Fibroblast of lung (primary cell): ENCODE data around the gene CABP4. TPM values are rescaled to one million over a fixed set of nuclear protein-coding genes. Genes with fewer than 3 reads are reported as not detected.

ENCODE experiments used
- DNase-seq, 2 donors: peaks; one replicate each; pipeline versions ENCODE4 v3.0.0 to v3.0.0-alpha.2; 2010; ENCODE audit warnings: low read depth in 2 of 2
- H2AFZ ChIP-seq: 2 replicates; pipeline ENCODE4 v1.5.1; 2012; ENCODE audit warnings: low read length, control low read depth, inconsistent platforms
- H3K27ac ChIP-seq: 2 replicates; pipeline ENCODE4 v1.5.1; 2011; ENCODE audit warnings: low read length, control low read depth; ENCODE audit not compliant: insufficient read depth
- H3K27me3 ChIP-seq: 2 replicates; pipeline ENCODE4 v1.5.1; 2011; ENCODE audit warnings: mild to moderate bottlenecking, low read length; ENCODE audit not compliant: control insufficient read depth, insufficient read depth
- H3K36me3 ChIP-seq: 2 replicates; pipeline ENCODE4 v1.5.1; 2011; ENCODE audit warnings: low read length; ENCODE audit not compliant: control insufficient read depth, insufficient read depth
- H3K4me1 ChIP-seq: 2 replicates; pipeline ENCODE4 v1.5.1; 2011; ENCODE audit warnings: low read length; ENCODE audit not compliant: control insufficient read depth, insufficient read depth; ENCODE audit errors: extremely low read depth
- H3K4me2 ChIP-seq: 2 replicates; pipeline ENCODE4 v1.5.1; 2011; ENCODE audit warnings: low read length, control low read depth; ENCODE audit not compliant: insufficient read depth; ENCODE audit errors: extremely low read depth
- H3K4me3 ChIP-seq, 4 experiments: fragments of 200-600 bp in 1 of 4; sonication (generic) in 1 of 4; replicated peaks in 1 of 4; 2 replicates each; pipeline ENCODE4 v1.5.1; 2011 to 2016; ENCODE audit warnings: low read length in 4 of 4, low read depth in 3 of 4, mild to moderate bottlenecking in 3 of 4, control low read depth in 2 of 4, inconsistent platforms in 1 of 4, mixed read lengths in 1 of 4; ENCODE audit not compliant: insufficient read depth in 1 of 4; ENCODE audit errors: control extremely low read depth in 1 of 4
- H3K79me2 ChIP-seq: 2 replicates; pipeline ENCODE4 v1.5.1; 2012; ENCODE audit warnings: mild to moderate bottlenecking, low read length, inconsistent platforms; ENCODE audit not compliant: control insufficient read depth, insufficient read depth
- H3K9ac ChIP-seq: 2 replicates; pipeline ENCODE4 v1.5.1; 2011; ENCODE audit warnings: mild to moderate bottlenecking, low read length, control low read depth; ENCODE audit not compliant: insufficient read depth
- H3K9me3 ChIP-seq: 2 replicates; pipeline ENCODE4 v1.5.1; 2012; ENCODE audit warnings: low read depth, low read length; ENCODE audit not compliant: control insufficient read depth, insufficient read depth
- H4K20me1 ChIP-seq: 2 replicates; pipeline ENCODE4 v1.5.1; 2011; ENCODE audit warnings: low read length; ENCODE audit not compliant: control insufficient read depth, insufficient read depth; ENCODE audit errors: extremely low read depth
- EZH2 ChIP-seq: IDR thresholded peaks from 2 replicates; pipeline ENCODE4 v1.5.1; 2012; ENCODE audit warnings: low read length, control low read depth, mild to moderate bottlenecking; ENCODE audit errors: missing control alignments
- polyA plus RNA-seq, 2 donors: library from polyadenylated mRNA; depleted of rRNA in 1 of 2; stranded (reverse) in 1 of 2; unstranded in 1 of 2; fragments of >200 nt; gene quantifications; 2 replicates each; pipeline ENCODE4 v1.2.1, GENCODE V29; 2011 to 2012; ENCODE audit warnings: missing spikeins in 1 of 2
- total RNA-seq: library from RNA; depleted of rRNA; stranded (reverse); fragments of >200 nt; gene quantifications from 2 replicates; pipeline ENCODE4 v1.2.1, GENCODE V29; 2014
- TF ChIP-seq, protein P1 (sequence below), 2 donors: IDR thresholded peaks in 1 of 2; conservative IDR thresholded peaks in 1 of 2; 1 replicate in 1 of 2; 2 replicates in 1 of 2; pipeline ENCODE4 v1.5.1; 2011 to 2012; ENCODE audit warnings: low read length in 2 of 2, control low read depth in 1 of 2, inconsistent platforms in 1 of 2, low read depth in 1 of 2, mild to moderate bottlenecking in 1 of 2

Gene CABP4
- total and polyA plus RNA-seq, 2 donors (not counting 1 experiment from before 2014, with no cell fraction given): not detected

DNA sequence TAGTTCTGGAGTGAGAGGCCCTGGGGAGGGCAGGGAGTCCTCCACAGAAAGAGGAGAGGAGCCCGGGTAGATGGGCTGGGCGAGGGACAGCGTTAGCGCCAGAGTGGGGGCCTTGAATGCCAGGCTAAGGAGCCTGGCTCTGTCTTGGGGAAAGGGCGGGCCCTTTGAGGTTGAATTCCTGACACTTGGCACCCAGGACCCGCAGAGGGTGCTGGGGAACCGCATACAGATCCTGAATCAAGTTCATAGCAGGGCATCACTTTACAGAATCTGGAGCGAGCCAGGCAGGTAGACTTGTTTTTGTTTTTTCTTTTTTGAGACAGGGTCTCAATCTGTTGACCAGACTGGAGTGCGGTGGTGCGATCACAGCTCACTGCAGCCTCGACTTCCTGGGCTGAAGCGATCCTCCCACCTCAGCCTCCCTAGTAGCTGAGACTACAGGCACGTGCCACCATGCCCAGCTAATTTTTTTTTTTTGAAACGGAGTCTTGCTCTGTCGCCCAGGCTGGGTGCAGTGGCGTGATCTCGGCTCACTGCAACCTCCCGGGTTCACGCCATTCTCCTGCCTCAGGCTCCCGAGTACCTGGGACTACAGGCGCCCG is 33.6 kb upstream of the CABP4 start:
- no peak for TF ChIP-seq EZH2
- TF ChIP-seq, protein P1, sequence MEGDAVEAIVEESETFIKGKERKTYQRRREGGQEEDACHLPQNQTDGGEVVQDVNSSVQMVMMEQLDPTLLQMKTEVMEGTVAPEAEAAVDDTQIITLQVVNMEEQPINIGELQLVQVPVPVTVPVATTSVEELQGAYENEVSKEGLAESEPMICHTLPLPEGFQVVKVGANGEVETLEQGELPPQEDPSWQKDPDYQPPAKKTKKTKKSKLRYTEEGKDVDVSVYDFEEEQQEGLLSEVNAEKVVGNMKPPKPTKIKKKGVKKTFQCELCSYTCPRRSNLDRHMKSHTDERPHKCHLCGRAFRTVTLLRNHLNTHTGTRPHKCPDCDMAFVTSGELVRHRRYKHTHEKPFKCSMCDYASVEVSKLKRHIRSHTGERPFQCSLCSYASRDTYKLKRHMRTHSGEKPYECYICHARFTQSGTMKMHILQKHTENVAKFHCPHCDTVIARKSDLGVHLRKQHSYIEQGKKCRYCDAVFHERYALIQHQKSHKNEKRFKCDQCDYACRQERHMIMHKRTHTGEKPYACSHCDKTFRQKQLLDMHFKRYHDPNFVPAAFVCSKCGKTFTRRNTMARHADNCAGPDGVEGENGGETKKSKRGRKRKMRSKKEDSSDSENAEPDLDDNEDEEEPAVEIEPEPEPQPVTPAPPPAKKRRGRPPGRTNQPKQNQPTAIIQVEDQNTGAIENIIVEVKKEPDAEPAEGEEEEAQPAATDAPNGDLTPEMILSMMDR (conservative IDR thresholded peaks at IDR 0.05 in 1 of 2, IDR thresholded peaks at IDR 0.05 in 1 of 2; ENCODE audit: low read depth in 1 of 2, low read length in 2 of 2): no peak
- H2AFZ ChIP-seq: no peak overlapping the region

GRCh38 chr11:67422891-67423290 is 32.3 kb upstream of the CABP4 start:
- H3K4me2 ChIP-seq: no peak overlapping the region
- TF ChIP-seq EZH2: no peak
- TF ChIP-seq, protein P1 (conservative IDR thresholded peaks at IDR 0.05 in 1 of 2, IDR thresholded peaks at IDR 0.05 in 1 of 2; ENCODE audit: low read depth in 1 of 2, low read length in 2 of 2): no peak
- H3K27ac ChIP-seq: no peak overlapping the region
- no peaks in the 10 kb centered on the region for H3K27me3 ChIP-seq
- H3K9ac ChIP-seq: no peak overlapping the region
- no peaks in the 10 kb centered on the region for H3K79me2 ChIP-seq
- no peak overlapping the region for H3K4me3 ChIP-seq
- no peak overlapping the region for H2AFZ ChIP-seq
- peaks cover 5% of the 10 kb centered on the region for H3K4me1 ChIP-seq
- H3K36me3 ChIP-seq: no peaks in the 10 kb centered on the region
- DNase-seq: no peak
- no peaks in the 10 kb centered on the region for H3K9me3 ChIP-seq
- no peaks in the 10 kb centered on the region for H4K20me1 ChIP-seq

More for the DNA sequence above, 33.6 kb upstream of the CABP4 start:
- Histone ChIP-seq H3K36me3 (no peaks in the 10 kb centered on the region), H3K27me3 (no peaks in the 10 kb centered on the region), H4K20me1 (no peaks in the 10 kb centered on the region), H3K9ac (no peak overlapping the region), H3K9me3 (no peaks in the 10 kb centered on the region), H3K4me3 (peak overlapping the region in 1 of 4 experiments; percentile 28), H3K4me1 (peaks cover 5% of the 10 kb centered on the region), H3K27ac (no peak overlapping the region), H3K79me2 (no peaks in the 10 kb centered on the region), H3K4me2 (no peak overlapping the region)
- no peak for DNase-seq

DNA sequence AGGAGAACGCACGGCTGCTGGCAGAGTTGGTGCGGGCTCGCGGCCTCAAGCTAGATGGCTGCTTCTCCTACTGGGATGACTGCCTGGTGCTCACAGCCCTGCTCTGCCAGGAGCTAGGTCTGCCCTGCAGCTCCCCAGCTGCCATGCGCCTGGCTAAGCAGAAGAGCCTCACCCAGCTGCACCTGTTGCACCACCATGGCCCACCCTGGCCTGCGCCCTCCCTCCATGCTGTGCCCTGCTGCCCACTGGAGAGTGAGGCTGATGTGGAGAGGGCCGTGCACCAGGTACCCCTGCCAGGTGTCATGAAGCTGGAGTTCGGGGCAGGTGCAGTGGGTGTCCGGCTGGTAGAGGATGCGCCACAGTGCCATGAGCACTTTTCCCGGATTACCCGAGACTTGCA is 31.7 kb upstream of the CABP4 start:
- Histone ChIP-seq H3K4me3 (no peak overlapping the region), H3K36me3 (no peaks in the 10 kb centered on the region), H3K9ac (no peak overlapping the region), H3K4me2 (no peak overlapping the region), H2AFZ (no peak overlapping the region), H3K4me1 (peaks cover 5% of the 10 kb centered on the region), H3K27ac (no peak overlapping the region), H3K27me3 (no peaks in the 10 kb centered on the region), H3K9me3 (no peaks in the 10 kb centered on the region), H4K20me1 (no peaks in the 10 kb centered on the region), H3K79me2 (no peaks in the 10 kb centered on the region)
- no peak for TF ChIP-seq EZH2
- TF ChIP-seq, protein P1 (conservative IDR thresholded peaks at IDR 0.05 in 1 of 2, IDR thresholded peaks at IDR 0.05 in 1 of 2; ENCODE audit: low read depth in 1 of 2, low read length in 2 of 2): no peak
- DNase-seq: no peak
